Upper lobe of left lung (tissue), 4 donors: ENCODE data around the gene TTPAL.

Experiments
- EP300 ChIP-seq, 4 donors: sonication (generic); formaldehyde crosslinking; IDR thresholded peaks; one replicate each; pipeline ENCODE4 v1.5.1; 2017; ENCODE audit warnings: antibody characterized with exemption in 4 of 4, control low read depth in 2 of 4
- POLR2A ChIP-seq, 4 donors: fragments of 450-650 bp; IDR thresholded peaks; one replicate each; pipeline ENCODE4 v1.5.1; 2016 to 2017; ENCODE audit warnings: antibody characterized with exemption in 4 of 4, mild to moderate bottlenecking in 2 of 4
- POLR2AphosphoS5 ChIP-seq, 2 donors: sonication (generic); formaldehyde crosslinking; IDR thresholded peaks; one replicate each; pipeline ENCODE4 v1.5.1; 2017; ENCODE audit warnings: antibody characterized with exemption in 2 of 2
- TF ChIP-seq, protein P1 (sequence below), 6 experiments: fragments of 450-650 bp in 4 of 6; fragments of 200-600 bp in 2 of 6; sonication (generic) in 2 of 6; IDR thresholded peaks; one replicate each; pipeline ENCODE4 v1.5.1; 2016 to 2019; ENCODE audit warnings: antibody characterized with exemption in 6 of 6

DNA sequence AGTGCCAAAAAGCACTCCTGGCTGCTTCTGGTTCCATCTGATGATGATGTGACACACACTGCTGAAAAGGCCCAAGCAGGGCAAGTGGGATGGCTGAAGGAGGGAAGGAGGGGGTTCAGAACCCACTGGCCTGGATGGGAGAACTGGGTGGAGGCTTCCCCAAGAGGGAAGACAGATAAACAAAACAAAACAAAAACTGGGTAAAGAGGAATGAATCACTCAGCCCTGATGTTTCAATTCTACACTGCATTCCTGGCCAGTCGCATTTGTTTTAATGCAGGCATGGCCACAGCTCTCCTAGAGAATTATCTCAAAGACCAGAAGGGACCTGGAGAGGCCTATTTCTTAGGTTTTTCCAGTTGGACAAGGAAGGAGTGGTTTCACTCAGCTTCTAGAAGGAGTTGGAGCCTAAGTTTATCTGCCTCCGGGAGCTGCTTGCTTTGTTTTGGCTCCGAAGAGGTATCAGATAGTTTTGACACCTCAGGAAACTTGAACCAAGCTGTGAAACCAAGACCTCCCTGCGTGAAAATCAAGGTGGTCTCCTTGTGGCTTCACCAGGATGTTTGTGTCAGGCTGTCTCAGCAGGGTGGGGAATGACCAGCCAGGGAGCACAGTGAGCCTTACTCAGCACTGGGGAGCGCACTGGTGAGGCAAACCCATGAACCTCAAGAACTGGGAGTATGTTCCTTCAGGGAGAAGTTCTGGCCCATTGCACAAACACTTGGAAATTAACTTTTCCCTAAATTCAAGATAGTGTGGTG lies 16.1 kb downstream of the TTPAL start:
- no peak for TF ChIP-seq POLR2A (IDR thresholded peaks at IDR 0.05)
- TF ChIP-seq, protein P1, sequence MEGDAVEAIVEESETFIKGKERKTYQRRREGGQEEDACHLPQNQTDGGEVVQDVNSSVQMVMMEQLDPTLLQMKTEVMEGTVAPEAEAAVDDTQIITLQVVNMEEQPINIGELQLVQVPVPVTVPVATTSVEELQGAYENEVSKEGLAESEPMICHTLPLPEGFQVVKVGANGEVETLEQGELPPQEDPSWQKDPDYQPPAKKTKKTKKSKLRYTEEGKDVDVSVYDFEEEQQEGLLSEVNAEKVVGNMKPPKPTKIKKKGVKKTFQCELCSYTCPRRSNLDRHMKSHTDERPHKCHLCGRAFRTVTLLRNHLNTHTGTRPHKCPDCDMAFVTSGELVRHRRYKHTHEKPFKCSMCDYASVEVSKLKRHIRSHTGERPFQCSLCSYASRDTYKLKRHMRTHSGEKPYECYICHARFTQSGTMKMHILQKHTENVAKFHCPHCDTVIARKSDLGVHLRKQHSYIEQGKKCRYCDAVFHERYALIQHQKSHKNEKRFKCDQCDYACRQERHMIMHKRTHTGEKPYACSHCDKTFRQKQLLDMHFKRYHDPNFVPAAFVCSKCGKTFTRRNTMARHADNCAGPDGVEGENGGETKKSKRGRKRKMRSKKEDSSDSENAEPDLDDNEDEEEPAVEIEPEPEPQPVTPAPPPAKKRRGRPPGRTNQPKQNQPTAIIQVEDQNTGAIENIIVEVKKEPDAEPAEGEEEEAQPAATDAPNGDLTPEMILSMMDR (IDR thresholded peaks at IDR 0.05) = no peak
- no peak for TF ChIP-seq POLR2AphosphoS5 (IDR thresholded peaks at IDR 0.05)
- no peak for TF ChIP-seq EP300 (IDR thresholded peaks at IDR 0.05)
